HL-60 (cell line): ENCODE data around the gene CPSF2.
A peak's percentile ranks its signal among the peaks of the same experiment; 100 is the strongest.

Experiments used
- DNase-seq, 2 experiments: peaks; one replicate each; pipeline ENCODE4 v3.0.0-alpha.2; 2010 to 2020; ENCODE audit warnings: low read depth in 1 of 2, low spot score in 1 of 2
- H3K27ac ChIP-seq: fragments of 250-450 bp; sonication (Bioruptor Pico); replicated peaks from 2 replicates; pipeline ENCODE4 v1.5.1; 2020; ENCODE audit warnings: mild to moderate bottlenecking, moderate library complexity
- H3K27me3 ChIP-seq: fragments of 250-450 bp; sonication (Bioruptor Pico); 2 replicates; pipeline ENCODE4 v1.5.1; 2021; ENCODE audit warnings: mild to moderate bottlenecking, moderate library complexity; ENCODE audit not compliant: insufficient read depth, poor library complexity, severe bottlenecking
- H3K4me3 ChIP-seq: replicated peaks from 2 replicates; pipeline ENCODE4 v1.5.1; 2011; ENCODE audit warnings: mild to moderate bottlenecking, control low read depth, low read length; ENCODE audit not compliant: insufficient read depth
- GABPA ChIP-seq: IDR thresholded peaks from 2 replicates; pipeline ENCODE4 v1.6.1; 2012; ENCODE audit warnings: low read depth
- POLR2AphosphoS5 ChIP-seq: IDR thresholded peaks from 2 replicates; pipeline ENCODE4 v1.6.1; 2012; ENCODE audit warnings: low read depth
- SPI1 ChIP-seq: IDR thresholded peaks from 2 replicates; pipeline ENCODE4 v1.6.1; 2012; ENCODE audit warnings: low read depth, mild to moderate bottlenecking, borderline replicate concordance
- TF ChIP-seq, protein P1 (sequence below): IDR thresholded peaks from 2 replicates; pipeline ENCODE4 v1.6.1; 2012; ENCODE audit warnings: low read depth; ENCODE audit not compliant: insufficient replicate concordance
- TF ChIP-seq, protein P2 (sequence below): IDR thresholded peaks from one replicate; pipeline ENCODE4 v1.5.1; 2011; ENCODE audit warnings: low read length, control low read depth, inconsistent platforms; ENCODE audit not compliant: insufficient read depth

Gene CPSF2

DNA sequence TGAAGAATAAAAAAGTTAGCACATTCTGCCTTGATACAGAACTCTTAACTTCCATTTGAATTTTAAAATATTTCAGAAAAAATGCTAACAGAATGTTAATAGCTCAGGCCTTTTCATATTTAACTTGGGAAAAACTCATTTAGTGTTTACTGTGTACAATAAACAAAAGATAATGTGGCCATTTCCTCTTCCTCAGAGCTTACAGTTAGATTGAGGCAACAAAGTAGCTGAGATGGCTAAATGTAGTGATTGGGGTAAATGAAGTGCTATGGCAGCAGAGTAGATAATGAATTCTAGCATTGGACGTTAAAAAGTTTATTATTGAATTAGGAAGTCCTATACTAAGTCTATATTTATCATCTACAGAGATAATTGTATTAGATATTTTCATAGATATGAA, 12.7 kb downstream of the CPSF2 start:
- no peak for TF ChIP-seq POLR2AphosphoS5
- TF ChIP-seq, protein P1, sequence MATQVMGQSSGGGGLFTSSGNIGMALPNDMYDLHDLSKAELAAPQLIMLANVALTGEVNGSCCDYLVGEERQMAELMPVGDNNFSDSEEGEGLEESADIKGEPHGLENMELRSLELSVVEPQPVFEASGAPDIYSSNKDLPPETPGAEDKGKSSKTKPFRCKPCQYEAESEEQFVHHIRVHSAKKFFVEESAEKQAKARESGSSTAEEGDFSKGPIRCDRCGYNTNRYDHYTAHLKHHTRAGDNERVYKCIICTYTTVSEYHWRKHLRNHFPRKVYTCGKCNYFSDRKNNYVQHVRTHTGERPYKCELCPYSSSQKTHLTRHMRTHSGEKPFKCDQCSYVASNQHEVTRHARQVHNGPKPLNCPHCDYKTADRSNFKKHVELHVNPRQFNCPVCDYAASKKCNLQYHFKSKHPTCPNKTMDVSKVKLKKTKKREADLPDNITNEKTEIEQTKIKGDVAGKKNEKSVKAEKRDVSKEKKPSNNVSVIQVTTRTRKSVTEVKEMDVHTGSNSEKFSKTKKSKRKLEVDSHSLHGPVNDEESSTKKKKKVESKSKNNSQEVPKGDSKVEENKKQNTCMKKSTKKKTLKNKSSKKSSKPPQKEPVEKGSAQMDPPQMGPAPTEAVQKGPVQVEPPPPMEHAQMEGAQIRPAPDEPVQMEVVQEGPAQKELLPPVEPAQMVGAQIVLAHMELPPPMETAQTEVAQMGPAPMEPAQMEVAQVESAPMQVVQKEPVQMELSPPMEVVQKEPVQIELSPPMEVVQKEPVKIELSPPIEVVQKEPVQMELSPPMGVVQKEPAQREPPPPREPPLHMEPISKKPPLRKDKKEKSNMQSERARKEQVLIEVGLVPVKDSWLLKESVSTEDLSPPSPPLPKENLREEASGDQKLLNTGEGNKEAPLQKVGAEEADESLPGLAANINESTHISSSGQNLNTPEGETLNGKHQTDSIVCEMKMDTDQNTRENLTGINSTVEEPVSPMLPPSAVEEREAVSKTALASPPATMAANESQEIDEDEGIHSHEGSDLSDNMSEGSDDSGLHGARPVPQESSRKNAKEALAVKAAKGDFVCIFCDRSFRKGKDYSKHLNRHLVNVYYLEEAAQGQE = no peak
- TF ChIP-seq GABPA = no peak
- TF ChIP-seq SPI1 = no peak
- TF ChIP-seq, protein P2, sequence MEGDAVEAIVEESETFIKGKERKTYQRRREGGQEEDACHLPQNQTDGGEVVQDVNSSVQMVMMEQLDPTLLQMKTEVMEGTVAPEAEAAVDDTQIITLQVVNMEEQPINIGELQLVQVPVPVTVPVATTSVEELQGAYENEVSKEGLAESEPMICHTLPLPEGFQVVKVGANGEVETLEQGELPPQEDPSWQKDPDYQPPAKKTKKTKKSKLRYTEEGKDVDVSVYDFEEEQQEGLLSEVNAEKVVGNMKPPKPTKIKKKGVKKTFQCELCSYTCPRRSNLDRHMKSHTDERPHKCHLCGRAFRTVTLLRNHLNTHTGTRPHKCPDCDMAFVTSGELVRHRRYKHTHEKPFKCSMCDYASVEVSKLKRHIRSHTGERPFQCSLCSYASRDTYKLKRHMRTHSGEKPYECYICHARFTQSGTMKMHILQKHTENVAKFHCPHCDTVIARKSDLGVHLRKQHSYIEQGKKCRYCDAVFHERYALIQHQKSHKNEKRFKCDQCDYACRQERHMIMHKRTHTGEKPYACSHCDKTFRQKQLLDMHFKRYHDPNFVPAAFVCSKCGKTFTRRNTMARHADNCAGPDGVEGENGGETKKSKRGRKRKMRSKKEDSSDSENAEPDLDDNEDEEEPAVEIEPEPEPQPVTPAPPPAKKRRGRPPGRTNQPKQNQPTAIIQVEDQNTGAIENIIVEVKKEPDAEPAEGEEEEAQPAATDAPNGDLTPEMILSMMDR = no peak
- no peak overlapping the region for H3K27ac ChIP-seq
- H3K27me3 ChIP-seq = no peaks in the 10 kb centered on the region
- DNase-seq = no peak
- H3K4me3 ChIP-seq = no peak overlapping the region

DNA sequence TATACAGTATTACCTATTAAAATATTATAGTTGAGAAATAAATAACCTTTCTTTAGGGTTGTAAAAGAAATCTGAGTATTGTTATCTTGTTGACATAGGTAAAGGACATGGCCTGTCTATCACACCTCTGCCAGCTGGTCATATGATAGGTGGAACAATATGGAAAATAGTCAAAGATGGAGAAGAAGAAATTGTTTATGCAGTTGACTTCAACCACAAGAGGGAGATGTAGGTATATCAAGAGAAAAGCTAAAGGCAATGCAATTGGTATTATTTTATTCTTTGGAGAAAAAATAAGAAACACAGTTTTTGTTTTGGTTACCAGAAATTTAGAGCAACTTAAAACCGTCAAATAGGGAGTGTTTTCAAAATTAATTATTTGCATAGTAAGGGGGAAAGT, 13.5 kb downstream of the CPSF2 start:
- no peaks in the 10 kb centered on the region for H3K27me3 ChIP-seq
- H3K27ac ChIP-seq = no peak overlapping the region
- H3K4me3 ChIP-seq = no peak overlapping the region
- DNase-seq = no peak
- no peak for TF ChIP-seq SPI1
- TF ChIP-seq, protein P2 = peak; percentile 21

DNA sequence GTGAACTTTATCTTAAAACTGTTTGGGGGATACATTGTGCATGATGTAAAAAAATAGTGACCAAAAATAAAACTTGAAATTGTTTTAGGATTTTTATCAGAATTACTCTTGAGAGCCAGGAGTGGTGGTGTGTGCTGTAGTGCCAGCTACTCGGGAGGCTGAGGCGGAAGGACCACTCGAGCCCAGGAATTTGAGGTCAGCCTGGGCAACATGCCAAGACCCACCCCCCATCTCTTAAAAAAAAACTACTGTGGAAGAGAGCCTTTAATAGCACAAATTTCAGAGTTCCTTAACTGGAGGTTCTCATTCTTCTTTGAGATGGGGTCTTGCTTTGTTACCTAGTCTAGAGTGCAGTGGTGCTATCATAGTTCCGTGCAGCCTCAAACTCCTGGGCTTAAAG, 21.5 kb downstream of the CPSF2 start:
- Histone ChIP-seq H3K27ac (no peak overlapping the region), H3K27me3 (no peaks in the 10 kb centered on the region), H3K4me3 (no peak overlapping the region)
- no peak for DNase-seq
- TF ChIP-seq, protein P2 = no peak
- TF ChIP-seq SPI1 (no peak), GABPA (no peak), POLR2AphosphoS5 (no peak)
- TF ChIP-seq, protein P1 = no peak

DNA sequence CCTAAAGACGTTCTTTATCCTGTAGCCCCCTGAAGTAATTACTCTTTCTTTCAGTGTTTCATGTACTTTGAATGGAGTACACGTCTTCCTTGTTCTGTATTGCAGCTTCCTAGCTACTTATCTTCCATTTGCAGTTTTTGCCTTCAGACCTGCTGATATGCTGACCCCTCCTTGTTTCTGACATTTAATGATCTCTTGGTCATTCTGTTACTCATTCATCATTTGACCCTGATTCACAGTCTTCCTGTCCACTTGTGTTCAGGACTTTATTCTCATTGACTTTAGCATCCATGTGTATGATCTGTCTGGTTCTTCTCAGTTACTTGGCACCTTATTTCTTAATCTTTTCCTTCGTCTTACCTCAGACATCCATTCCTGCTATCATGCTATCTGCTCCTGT, 22.2 kb downstream of the CPSF2 start:
- Histone ChIP-seq H3K4me3 (no peak overlapping the region), H3K27ac (no peak overlapping the region)
- TF ChIP-seq GABPA (no peak), POLR2AphosphoS5 (no peak), SPI1 (no peak)
- TF ChIP-seq, protein P2 = no peak
- TF ChIP-seq, protein P1 = no peak

More for the DNA sequence above, 22.2 kb downstream of the CPSF2 start:
- no peaks in the 10 kb centered on the region for H3K27me3 ChIP-seq
- DNase-seq = no peak
